SU-DHL-6 (cell line): ENCODE data around the gene IVNS1ABP.

Experiments used
- H2AFZ ChIP-seq: fragments of 200-600 bp; sonication (generic); 2 replicates; pipeline ENCODE4 v1.6.1; 2014; ENCODE audit warnings: low read depth, mild to moderate bottlenecking, moderate library complexity, mixed read lengths, antibody characterized with exemption, low read length; ENCODE audit not compliant: severe bottlenecking
- H3F3A ChIP-seq: fragments of 200-600 bp; shearing (Covaris generic); 2 replicates; pipeline ENCODE4 v1.6.0; 2016; ENCODE audit warnings: antibody characterized with exemption, mild to moderate bottlenecking; ENCODE audit not compliant: insufficient read depth
- H3K27ac ChIP-seq: fragments of 200-600 bp; sonication (generic); 2 replicates; pipeline ENCODE4 v1.5.1; 2016; ENCODE audit warnings: low read depth, mild to moderate bottlenecking, low read length, moderate library complexity, mixed read lengths
- H3K27me3 ChIP-seq: fragments of 200-600 bp; sonication (generic), shearing (Covaris generic); 2 replicates; pipeline ENCODE4 v1.6.0; 2014; ENCODE audit warnings: mild to moderate bottlenecking, low read length
- H3K36me3 ChIP-seq: fragments of 200-600 bp; sonication (generic); 2 replicates; pipeline ENCODE4 v1.6.1; 2014; ENCODE audit warnings: mild to moderate bottlenecking, low read length, mixed read lengths
- H3K4me2 ChIP-seq: fragments of 300-600, 200-600 bp; shearing (Covaris generic), sonication (generic); 2 replicates; pipeline ENCODE4 v1.6.0; 2014; ENCODE audit warnings: low read length, low read depth, mild to moderate bottlenecking; ENCODE audit not compliant: poor library complexity, severe bottlenecking
- H3K4me3 ChIP-seq: fragments of 200-600 bp; sonication (generic); 2 replicates; pipeline ENCODE4 v1.5.1; 2014; ENCODE audit warnings: antibody characterized with exemption, low read length, mild to moderate bottlenecking, mixed read lengths; ENCODE audit not compliant: insufficient read depth, poor library complexity, severe bottlenecking
- H3K79me2 ChIP-seq: fragments of 200-600 bp; sonication (generic); 2 replicates; pipeline ENCODE4 v1.6.1; 2014; ENCODE audit warnings: mild to moderate bottlenecking, low read length, moderate library complexity; ENCODE audit not compliant: insufficient read depth
- H3K9ac ChIP-seq: fragments of 200-600 bp; sonication (generic); 2 replicates; pipeline ENCODE4 v1.7.0; 2014; ENCODE audit warnings: mild to moderate bottlenecking, low read length
- H3K9me2 ChIP-seq: fragments of 200-600 bp; sonication (generic); replicated peaks from 2 replicates; pipeline ENCODE4 v1.6.1; 2014; ENCODE audit warnings: low read length; ENCODE audit not compliant: insufficient read depth
- H3K9me3 ChIP-seq: fragments of 200-600 bp; sonication (generic); 2 replicates; pipeline ENCODE4 v1.6.1; 2014; ENCODE audit warnings: low read length, mixed read lengths; ENCODE audit not compliant: insufficient read depth
- H4K20me1 ChIP-seq: fragments of 200-600 bp; sonication (generic); 2 replicates; pipeline ENCODE4 v1.6.1; 2014; ENCODE audit warnings: low read depth, mild to moderate bottlenecking, antibody characterized with exemption, low read length, moderate library complexity, mixed read lengths
- EZH2phosphoT487 ChIP-seq: fragments of 200-600 bp; sonication (generic), shearing (Covaris generic); conservative IDR thresholded peaks from 2 replicates; pipeline ENCODE4 v1.6.1; 2018; ENCODE audit warnings: mild to moderate bottlenecking, antibody characterized with exemption, low read length, moderate library complexity, mixed read lengths
- TF ChIP-seq, protein P1 (sequence below): fragments of 200-600 bp; sonication (generic); IDR thresholded peaks from one replicate; pipeline ENCODE4 v1.5.1; 2017; ENCODE audit warnings: antibody characterized with exemption, mild to moderate bottlenecking, low read length, moderate library complexity; ENCODE audit not compliant: insufficient read depth, poor library complexity, severe bottlenecking

IVNS1ABP gene

DNA sequence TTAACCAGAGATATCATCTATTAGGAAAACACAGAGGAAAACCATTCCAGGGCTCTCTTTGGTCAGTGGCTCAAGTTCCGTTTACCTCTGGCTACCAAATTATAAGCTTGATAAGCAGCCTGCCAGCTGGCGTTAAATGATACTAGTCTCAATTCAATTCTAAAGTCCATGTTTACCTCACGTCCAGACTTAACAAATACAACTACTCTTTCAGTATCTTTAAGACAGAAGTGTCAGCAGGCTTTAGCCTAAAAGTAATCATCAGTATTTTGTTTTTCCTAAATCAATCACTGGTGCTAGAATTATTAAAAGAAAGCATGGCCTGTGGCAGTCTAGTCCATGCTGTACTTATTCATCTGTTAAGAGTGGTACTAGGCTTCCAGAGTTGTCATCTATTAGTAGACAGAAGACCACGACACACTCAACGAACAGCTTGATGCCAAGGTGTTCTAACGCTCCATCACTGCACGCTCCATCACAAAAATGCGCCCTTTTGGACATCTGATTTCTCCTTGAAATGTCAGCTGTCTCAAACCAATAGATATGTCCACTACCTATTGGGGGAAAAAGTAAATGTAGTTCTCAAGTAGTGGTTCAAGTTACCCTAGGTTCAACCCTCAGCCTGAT is 1.5 kb downstream of the IVNS1ABP start:
- peak overlapping the region; percentile 95 for H3K4me3 ChIP-seq
- H3K9me2 ChIP-seq: no peaks in the 10 kb centered on the region
- H2AFZ ChIP-seq: no peak overlapping the region
- TF ChIP-seq EZH2phosphoT487: no peak
- TF ChIP-seq, protein P1, sequence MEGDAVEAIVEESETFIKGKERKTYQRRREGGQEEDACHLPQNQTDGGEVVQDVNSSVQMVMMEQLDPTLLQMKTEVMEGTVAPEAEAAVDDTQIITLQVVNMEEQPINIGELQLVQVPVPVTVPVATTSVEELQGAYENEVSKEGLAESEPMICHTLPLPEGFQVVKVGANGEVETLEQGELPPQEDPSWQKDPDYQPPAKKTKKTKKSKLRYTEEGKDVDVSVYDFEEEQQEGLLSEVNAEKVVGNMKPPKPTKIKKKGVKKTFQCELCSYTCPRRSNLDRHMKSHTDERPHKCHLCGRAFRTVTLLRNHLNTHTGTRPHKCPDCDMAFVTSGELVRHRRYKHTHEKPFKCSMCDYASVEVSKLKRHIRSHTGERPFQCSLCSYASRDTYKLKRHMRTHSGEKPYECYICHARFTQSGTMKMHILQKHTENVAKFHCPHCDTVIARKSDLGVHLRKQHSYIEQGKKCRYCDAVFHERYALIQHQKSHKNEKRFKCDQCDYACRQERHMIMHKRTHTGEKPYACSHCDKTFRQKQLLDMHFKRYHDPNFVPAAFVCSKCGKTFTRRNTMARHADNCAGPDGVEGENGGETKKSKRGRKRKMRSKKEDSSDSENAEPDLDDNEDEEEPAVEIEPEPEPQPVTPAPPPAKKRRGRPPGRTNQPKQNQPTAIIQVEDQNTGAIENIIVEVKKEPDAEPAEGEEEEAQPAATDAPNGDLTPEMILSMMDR: no peak
- H3F3A ChIP-seq: peaks cover 9% of the 10 kb centered on the region
- peak overlapping the region; percentile 100 for H3K9ac ChIP-seq
- H4K20me1 ChIP-seq: peaks cover 47% of the 10 kb centered on the region
- no peaks in the 10 kb centered on the region for H3K27me3 ChIP-seq
- peak overlapping the region; percentile 27; the same call in 1 of the 2 replicates for H3K27ac ChIP-seq
- H3K36me3 ChIP-seq: peaks cover 8% of the 10 kb centered on the region; the same call in 1 of the 2 replicates
- H3K4me2 ChIP-seq: peak overlapping the region; percentile 92
- H3K9me3 ChIP-seq: no peaks in the 10 kb centered on the region
- peaks cover 64% of the 10 kb centered on the region for H3K79me2 ChIP-seq

DNA sequence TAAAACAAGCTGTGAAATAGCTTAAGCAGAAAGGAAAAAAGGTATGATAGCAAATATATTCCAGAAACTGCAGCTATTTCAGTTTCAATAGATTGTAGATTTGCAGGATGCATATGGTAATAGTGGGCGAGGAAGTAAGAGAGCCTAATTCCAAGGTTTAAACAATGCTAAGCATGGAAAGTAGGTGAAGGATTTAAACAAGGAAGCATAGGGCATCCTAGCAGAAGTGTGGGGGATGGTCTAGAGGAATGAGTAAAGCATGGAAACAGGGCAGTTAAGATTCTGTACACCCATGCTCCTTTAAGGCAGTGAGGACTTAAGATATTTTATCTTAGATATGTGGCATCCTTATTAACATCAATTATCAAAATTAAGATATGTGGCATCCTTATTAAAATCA is 2.6 kb downstream of the IVNS1ABP start:
- no peaks in the 10 kb centered on the region for H3K9me2 ChIP-seq
- H4K20me1 ChIP-seq: peaks cover 52% of the 10 kb centered on the region
- H3K36me3 ChIP-seq: peaks cover 17% of the 10 kb centered on the region
- H3K4me2 ChIP-seq: peak overlapping the region; percentile 92
- H3K9ac ChIP-seq: peak overlapping the region; percentile 100
- H3K27me3 ChIP-seq: no peaks in the 10 kb centered on the region
- H2AFZ ChIP-seq: no peak overlapping the region
- peaks cover 9% of the 10 kb centered on the region for H3F3A ChIP-seq
- H3K27ac ChIP-seq: no peak overlapping the region
- TF ChIP-seq EZH2phosphoT487: no peak
- TF ChIP-seq, protein P1: no peak
- peak overlapping the region; percentile 95 for H3K4me3 ChIP-seq
- no peaks in the 10 kb centered on the region for H3K9me3 ChIP-seq
- peaks cover 75% of the 10 kb centered on the region for H3K79me2 ChIP-seq

DNA sequence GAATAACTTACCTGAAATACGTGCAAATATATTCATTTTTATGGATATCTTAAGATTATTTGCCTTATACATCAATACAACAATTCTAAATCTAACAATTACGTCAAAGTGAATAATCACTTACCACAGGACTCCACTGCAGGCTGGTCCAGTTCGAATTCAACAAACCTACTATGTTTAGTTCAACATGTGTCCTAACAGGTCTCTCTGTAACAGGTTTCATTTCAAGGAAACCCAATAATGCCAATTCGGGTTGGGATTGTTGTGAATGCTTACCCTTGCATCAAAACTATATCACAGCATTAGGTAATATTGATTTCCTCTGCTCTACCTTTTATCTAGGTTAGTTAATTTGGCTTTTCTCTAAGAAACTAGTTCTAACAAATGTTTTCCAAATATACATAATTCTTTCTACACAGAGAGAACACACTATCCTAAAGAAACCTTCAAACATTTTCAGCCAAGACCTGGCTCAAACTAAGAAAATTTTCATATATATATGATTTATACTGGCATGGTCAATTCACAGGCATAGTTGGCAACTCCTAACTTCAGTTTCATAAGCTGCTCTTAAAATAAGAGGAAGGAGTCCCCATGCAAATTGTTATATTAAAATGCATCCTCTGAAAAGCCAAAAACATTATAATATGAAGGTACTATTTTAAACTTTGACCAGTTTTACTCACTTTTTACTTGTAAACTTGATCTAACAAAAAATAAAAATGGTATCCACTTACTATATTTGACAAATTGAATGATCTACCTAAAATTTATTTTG is 4.5 kb downstream of the IVNS1ABP start:
- no peak overlapping the region for H2AFZ ChIP-seq
- no peaks in the 10 kb centered on the region for H3K9me3 ChIP-seq
- no peaks in the 10 kb centered on the region for H3K27me3 ChIP-seq
- no peaks in the 10 kb centered on the region for H3K9me2 ChIP-seq
- no peak overlapping the region; the same call in 1 of the 2 replicates for H3K9ac ChIP-seq
- peaks cover 35% of the 10 kb centered on the region for H3K36me3 ChIP-seq
- peak overlapping the region; percentile 92 for H3K4me2 ChIP-seq
- peaks cover 2% of the 10 kb centered on the region; the same call in 1 of the 2 replicates for H3F3A ChIP-seq
- TF ChIP-seq, protein P1: no peak
- no peak for TF ChIP-seq EZH2phosphoT487
- H3K79me2 ChIP-seq: peaks cover 91% of the 10 kb centered on the region
- H3K27ac ChIP-seq: no peak overlapping the region
- H3K4me3 ChIP-seq: peak overlapping the region; percentile 95
- H4K20me1 ChIP-seq: peaks cover 58% of the 10 kb centered on the region
